ENCODE measurements around the gene HLA-DPA1. TPM values are rescaled to one million over a fixed set of nuclear protein-coding genes. Genes with fewer than 3 reads are reported as not detected.
A peak's percentile ranks its signal among the peaks of the same experiment; 100 is the strongest.

Gene HLA-DPA1
- total and polyA plus RNA-seq, 10 of the 15 experiments (the other 5 are each of a cell fraction or from before 2014, with no cell fraction given): 508 to 1,640 (median 829) TPM

DNA sequence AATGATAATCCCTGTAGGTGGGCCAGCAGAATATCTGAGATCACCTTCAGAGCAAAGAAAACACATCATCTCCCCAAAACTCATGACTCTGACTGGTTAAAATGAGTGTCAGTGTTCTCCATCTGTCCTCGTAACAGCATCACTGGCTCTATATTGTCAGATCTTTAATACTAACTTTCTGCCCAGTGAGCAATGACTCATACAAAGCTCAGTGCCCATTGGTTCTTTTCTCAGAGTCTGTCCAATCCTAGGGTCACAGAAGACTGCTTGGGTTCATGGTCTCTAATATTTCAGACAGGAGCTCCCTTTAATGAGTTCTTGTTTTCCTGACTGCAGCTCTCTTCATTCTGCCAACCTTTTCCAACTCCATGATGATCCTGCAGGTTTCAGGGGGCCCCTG is 38.7 kb upstream of the HLA-DPA1 start (continued):
- TF ChIP-seq, protein P1, sequence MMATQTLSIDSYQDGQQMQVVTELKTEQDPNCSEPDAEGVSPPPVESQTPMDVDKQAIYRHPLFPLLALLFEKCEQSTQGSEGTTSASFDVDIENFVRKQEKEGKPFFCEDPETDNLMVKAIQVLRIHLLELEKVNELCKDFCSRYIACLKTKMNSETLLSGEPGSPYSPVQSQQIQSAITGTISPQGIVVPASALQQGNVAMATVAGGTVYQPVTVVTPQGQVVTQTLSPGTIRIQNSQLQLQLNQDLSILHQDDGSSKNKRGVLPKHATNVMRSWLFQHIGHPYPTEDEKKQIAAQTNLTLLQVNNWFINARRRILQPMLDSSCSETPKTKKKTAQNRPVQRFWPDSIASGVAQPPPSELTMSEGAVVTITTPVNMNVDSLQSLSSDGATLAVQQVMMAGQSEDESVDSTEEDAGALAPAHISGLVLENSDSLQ (IDR thresholded peaks at IDR 0.05): peak; percentile 55

DNA sequence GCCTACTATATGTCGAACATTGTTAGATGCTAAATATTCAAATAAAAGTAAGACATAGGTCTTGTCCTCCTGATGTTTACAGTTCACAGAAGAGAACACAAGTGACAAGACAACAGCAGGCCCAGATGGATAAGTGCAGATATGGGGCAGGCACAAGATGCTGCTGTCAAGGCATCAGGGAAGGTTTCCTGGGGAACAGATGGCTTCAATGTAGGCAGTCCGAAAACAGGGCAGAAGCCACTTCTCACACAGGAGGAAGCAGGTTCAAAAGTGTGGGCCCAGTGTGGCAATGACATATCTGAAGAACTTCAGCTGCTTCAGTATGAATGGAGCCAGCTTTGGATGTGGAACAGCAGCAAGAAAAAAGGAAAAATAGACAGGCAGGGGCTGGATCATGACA is 34.9 kb upstream of the HLA-DPA1 start:
- Histone ChIP-seq H4K20me1 (ENCODE audit: control insufficient read depth, insufficient read depth) (no peaks in the 10 kb centered on the region), H3K27ac (ENCODE audit: control insufficient read depth, insufficient read depth) (no peak overlapping the region), H3K27me3 (replicated peaks in 1 of 2; ENCODE audit: control insufficient read depth in 2 of 2, insufficient read depth in 2 of 2, low read length in 1 of 2) (no peaks in the 10 kb centered on the region; a peak in 1 of 4 replicates), H3K4me3 (no peak overlapping the region), H3K9ac (ENCODE audit: control insufficient read depth, insufficient read depth, low read length) (no peak overlapping the region), H3K79me2 (ENCODE audit: control insufficient read depth, insufficient read depth, low read length) (no peaks in the 10 kb centered on the region), H2AFZ (ENCODE audit: control insufficient read depth, low read depth, low read length) (no peak overlapping the region), H3K4me2 (ENCODE audit: control insufficient read depth, insufficient read depth) (no peak overlapping the region), H3K4me1 (ENCODE audit: control insufficient read depth, insufficient read depth, low read length) (peaks cover 15% of the 10 kb centered on the region), H3K36me3 (ENCODE audit: control insufficient read depth in 2 of 2, insufficient read depth in 2 of 2, low read length in 1 of 2) (no peaks in the 10 kb centered on the region), H3K9me3 (replicated peaks; ENCODE audit: control insufficient read depth, insufficient read depth, low read length) (peaks cover 2% of the 10 kb centered on the region; the same call in 2 of the 3 replicates)
- TF ChIP-seq POU2F2 (IDR thresholded peaks at IDR 0.05; ENCODE audit: borderline replicate concordance, low read depth, low read length) (no peak), ASH2L (IDR thresholded peaks at IDR 0.05; ENCODE audit: borderline replicate concordance, low read depth) (no peak), SREBF1 (IDR thresholded peaks at IDR 0.05; ENCODE audit: low read length) (no peak), SIX5 (IDR thresholded peaks at IDR 0.05; ENCODE audit: low read depth, low read length, severe bottlenecking) (no peak), SUPT20H (IDR thresholded peaks at IDR 0.05; ENCODE audit: borderline replicate concordance, control insufficient read depth, low read depth, low read length) (no peak), BACH1 (IDR thresholded peaks at IDR 0.05; ENCODE audit: borderline replicate concordance) (no peak)
- WGBS (ENCODE audit: insufficient coverage, insufficient replicate concordance, low lambda C conversion rate, missing lambda C conversion rate): 22% methylated on average over 2 of the region's 2 CpGs
- BruUV-seq (replicated peaks): no TSS peak
- ChIA-PET POLR2A (no interaction called here), RAD21 (ENCODE audit: unreplicated experiment) (no interaction called here), SMC1A (ENCODE audit: uncharacterized antibody, unreplicated experiment) (interaction anchor here (0.9 kb wide), 1 partner anchor 79 kb away, joined by 3 read pairs; no protein-coding TSS in a partner anchor), CTCF (interaction anchor here (0.8 to 1.6 kb wide), 5 partner anchors 10 to 108 kb away, joined by 3 to 5 read pairs (median 4); no protein-coding TSS in a partner anchor)
- in situ Hi-C loops (cut with MboI) (no loop called here), intact Hi-C loops (cut with micrococcal nuclease; ENCODE audit: unreplicated experiment) (no loop called here)
- ATAC-seq (no peak), DNase-seq (ENCODE audit: low read depth, low spot score) (no peak), FAIRE-seq (no peak)

Measured in GM12878 (cell line).